ENCODE data around the gene RTL10.

The RTL10 gene, protein sequence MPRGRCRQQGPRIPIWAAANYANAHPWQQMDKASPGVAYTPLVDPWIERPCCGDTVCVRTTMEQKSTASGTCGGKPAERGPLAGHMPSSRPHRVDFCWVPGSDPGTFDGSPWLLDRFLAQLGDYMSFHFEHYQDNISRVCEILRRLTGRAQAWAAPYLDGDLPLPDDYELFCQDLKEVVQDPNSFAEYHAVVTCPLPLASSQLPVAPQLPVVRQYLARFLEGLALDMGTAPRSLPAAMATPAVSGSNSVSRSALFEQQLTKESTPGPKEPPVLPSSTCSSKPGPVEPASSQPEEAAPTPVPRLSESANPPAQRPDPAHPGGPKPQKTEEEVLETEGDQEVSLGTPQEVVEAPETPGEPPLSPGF

DNA sequence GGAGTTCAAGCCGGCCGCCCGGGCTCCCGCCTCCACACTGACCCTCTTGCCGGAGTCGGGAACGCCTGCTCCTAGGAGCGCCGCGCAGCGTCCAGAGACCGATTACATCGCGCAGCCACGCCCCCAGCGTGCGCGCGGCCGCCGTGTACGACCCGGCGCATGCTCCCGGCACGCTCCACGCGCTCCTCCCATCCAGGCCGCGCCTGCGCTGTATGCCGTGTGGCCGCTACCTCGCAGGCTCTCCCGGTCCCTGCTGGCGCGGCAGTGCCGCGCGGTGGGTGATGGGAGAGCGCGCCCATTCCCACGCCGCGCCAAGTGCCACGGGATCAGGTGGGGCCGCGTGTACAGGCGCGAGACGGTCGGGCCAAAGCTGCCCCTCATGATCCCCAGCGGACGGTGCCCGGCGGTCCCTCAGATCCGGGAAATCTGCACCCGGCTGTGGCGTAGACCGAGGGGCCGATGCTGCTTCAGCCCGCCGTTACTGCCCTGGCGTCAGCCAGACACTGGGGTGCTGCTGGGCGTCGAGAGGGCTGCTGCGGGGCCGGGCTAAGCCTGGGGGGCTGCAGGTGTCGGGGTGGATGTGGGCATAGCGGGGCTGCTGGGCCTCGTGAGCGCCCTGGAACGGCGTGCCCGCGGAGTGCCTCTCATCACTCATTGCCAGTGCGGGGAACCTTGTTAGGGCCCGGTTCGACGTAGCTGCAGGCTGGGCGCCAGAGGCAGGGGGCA is at the start of gene RTL10, which contains the start of gene GNB1L:
Gene RTL10, minus strand, starts transcription at position 97 of the 726 bp plus-strand sequence. CDS start 2,613 bp downstream, outside the sequence.
Gene GNB1L, minus strand, starts transcription at position 97 of the 726 bp plus-strand sequence. CDS start 33,519 bp downstream, outside the sequence.
- FAIRE-seq: no peak

DNA sequence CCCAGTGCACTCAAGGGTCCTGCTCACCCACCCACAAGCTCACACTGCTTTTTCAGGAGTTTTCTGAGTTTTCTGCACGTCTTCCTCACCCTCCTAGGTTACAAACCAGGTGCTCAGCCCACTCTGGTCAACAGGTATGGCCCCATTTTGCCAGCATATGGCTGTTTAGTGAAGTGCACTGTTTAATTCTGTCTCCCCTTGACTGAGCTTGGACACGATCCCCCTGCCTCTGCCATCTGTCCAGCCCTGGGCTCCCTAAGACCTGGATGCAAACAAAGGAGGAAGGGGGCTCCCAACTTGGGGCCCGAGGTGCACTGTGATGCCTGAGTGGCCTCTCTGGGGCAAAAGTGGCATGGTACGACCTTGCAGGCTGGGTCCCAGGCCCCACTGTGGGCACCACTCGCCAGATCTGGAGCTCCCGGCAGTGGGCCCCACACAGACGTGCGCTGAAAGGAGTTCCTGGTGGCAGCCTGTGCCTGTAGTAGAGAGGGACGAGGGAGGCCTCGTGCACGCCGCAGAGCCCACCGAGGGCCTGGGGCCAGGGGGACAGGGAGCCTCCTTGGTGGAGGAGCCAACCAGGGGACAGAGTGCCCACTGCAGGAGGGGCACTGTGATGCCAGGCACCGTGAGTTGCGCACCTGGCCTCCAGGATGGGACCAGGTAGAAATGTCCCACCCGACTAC is 49.6 kb upstream of the RTL10 start:
- FAIRE-seq: no peak

DNA sequence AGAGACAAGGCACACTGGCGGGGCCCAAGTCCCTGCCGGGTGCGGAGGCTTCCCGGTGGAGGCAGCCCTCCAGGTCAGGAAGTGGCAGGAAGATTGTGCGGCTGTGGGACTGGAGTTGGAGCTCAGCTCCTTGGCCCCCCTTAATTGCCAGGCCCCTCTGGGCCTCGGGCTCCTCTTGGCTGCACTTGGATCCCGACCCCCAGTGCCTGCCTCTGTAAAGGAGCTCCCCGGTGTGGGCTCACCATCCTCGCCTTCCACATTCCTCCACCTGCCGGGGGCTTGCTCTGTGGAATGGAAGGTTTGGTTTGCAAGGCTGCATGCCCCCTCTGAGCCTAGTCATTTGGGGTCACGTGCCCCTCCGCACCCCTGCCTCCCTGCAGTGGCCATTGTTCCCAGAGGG is 48.8 kb upstream of the RTL10 start:
- FAIRE-seq: no peak

DNA sequence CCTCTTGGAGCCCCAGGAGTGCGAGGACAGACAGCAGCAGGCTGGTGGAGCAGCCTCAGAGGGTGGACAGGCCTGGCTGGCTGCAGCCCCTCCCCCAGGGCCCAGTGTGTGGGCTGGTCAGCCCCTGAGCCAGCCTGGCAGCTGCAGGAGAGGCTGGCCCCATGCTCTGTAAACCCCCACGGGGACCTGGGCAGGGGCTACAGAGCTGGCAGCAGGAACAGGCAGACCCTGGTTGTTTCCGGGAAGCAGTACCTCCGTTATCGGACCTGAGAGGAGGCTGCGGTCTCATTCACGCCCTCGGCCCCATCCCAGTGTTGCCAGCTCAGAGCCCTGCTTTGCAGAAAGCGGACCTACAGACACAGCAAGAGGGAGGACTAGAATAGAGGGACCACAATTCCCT is 48.4 kb upstream of the RTL10 start:
- FAIRE-seq: no peak

DNA sequence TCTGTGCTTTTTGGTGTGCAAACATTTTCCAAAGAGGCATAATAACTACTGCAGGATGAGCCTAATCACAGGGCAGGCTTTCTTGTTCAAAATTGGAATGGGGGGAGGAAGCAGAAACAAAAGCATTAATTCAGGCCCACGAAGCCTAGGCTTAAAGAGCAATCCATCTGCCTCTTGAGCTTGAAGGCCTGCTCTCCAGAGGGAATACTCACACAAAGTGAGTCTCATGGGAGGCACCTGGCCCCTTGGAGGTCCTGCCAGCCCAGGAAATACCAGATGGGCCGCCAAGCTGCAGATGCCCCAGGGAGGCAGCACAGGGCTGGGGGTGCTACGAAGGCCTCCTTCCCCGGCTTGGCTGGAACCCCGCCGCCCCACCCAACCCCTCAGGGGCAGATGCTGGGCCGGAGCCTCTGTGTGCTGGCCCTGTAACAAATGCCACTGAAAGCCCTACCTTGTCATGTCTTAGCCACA is 47.6 kb upstream of the RTL10 start:
- FAIRE-seq: no peak

DNA sequence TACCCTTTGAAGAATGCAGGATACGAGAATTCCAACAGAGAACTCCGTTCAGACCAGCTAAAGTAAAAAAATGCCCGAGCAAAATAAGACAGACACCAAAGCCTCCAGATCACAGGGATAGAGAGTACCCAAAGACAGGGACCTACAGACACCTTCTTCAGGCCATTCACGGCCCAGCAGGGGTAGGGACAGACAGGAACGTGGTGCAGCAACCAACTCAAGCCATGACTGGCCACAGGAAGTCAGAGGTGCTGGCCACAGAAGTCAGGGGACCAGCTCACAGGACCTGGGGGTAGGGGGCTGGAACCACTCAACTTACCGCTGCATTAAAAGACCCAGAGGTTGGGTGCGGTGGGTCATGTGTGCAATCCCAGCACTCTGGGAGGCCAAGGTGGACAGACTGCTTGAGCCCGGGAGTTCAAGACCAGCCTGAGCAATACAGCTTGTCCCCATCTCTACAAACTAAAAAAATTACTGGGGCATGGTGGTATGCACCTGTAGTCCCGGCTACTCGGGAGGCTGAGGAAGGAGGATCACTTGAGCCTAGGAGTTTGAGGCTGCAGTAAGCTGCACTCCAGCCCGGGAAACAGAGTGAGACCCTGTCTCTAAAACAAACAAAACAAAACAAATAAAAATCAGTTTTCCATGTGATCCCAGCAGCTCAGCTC is 47.0 kb upstream of the RTL10 start:
- FAIRE-seq: no peak

- FAIRE-seq: no peak
Observed at GRCh38 chr22:19900707-19901436, 46.2 kb upstream of the RTL10 start.

DNA sequence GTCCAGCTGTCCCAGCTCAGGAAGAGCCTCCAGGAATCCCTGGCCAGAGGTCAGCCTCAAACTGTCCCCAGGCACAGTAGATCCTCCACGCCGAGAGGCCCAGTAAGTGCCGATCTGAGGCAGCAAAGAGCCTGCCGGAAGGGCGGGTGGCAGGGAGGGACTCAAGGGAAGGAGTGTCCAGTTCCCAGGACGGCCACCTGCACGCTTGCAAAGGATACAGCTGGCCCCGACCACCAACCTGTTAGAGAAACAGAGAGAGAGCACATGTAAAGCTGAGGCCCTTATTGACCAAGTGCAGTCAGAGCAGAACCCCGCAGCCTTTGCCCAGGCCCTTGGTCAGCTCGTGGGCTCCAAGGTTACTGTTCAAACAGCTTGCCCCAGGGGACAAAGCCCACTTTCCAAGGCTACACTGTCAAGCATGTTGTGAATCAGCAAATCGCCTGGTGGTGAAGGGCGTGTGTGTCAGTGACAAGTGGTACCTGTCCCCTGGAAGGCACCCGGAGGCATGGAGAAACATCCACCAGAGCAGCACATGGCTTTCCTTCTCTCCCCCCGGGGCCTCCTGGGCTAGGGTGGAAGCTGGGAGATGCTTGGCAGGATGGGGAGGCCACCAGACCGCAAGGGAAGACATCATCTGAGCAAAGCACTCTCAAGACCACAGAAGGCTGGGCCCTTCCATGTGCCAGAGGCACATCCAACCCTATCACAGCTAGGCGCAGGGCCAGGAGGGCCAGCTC is 44.3 kb upstream of the RTL10 start:
- FAIRE-seq: no peak

DNA sequence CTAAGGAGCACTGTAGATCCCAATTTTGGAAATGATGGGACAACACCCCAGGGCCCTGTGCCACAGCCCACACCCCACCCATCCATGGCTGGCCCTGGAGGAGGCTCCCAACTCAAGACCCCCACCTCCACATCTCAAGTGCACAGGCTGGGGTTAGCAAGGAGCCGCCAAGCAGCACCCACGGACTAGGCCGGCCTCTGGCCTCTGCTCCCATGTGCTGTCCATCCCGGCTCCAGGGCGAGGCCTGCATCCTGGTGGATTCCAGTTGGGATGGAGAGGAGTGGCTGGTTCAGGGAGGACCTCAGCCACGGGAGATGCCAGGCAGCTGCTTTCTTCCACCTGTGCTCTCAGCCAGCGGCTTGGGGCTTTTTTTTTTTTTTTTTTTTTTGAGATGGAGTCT is 43.5 kb upstream of the RTL10 start:
- no peak for FAIRE-seq

DNA sequence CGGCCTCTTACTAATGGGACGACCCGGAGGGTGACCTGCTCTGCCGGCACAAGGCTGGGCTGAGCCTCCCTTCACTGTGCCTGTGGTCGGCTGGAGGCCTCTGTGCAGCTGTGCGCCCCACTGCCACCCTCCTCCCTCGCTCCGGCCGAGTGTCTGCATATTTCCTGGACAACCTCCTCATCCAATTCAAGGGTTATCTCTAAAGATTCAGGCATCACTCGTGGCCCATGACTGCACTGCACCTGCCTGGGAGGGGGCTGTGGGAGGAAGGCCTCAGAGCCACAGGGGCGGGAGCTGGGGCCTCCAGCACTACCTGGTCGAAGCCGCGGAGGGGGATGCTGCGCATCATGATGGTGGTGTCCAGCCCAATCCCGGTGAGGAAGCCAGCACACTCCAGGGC is 43.1 kb upstream of the RTL10 start:
- FAIRE-seq: no peak

- no peak for FAIRE-seq
Observed at GRCh38 chr22:19896665-19897355, 42.1 kb upstream of the RTL10 start.

DNA sequence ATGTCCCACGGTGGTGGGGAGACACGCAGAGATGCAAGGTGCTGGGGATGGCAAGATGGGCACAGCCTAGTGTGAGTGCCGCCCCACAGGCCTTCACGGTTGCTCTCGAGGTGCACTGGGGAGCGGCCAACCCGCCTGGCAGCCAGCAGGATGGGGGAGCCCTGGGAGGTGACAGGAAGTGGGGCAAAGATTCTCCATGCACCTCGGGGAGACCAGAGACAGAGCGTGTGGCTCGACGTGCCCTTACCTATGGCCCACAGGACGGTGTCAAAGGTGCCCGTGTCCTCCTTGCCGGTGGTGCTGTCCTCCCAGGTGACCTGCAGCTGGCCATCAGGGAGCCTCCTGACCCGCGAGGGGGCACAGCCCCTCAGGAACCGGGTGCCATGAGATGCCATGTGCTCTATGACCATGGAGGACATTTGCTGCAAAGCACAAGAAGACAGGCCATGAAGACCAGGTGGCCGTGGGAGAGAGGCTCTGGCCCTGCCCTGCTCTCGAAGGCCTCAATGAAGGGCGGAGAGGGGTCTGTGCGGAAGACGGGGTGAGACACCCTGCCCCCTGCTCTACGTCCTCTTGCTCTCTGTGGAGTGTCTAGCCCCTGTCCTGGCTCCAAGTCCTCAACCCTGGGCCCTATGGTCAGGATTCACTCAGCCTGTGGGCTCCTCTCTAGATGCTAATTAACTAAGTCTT is 40.6 kb upstream of the RTL10 start:
- FAIRE-seq: no peak

- FAIRE-seq: no peak
Observed at GRCh38 chr22:19893363-19893762, 38.7 kb upstream of the RTL10 start.

DNA sequence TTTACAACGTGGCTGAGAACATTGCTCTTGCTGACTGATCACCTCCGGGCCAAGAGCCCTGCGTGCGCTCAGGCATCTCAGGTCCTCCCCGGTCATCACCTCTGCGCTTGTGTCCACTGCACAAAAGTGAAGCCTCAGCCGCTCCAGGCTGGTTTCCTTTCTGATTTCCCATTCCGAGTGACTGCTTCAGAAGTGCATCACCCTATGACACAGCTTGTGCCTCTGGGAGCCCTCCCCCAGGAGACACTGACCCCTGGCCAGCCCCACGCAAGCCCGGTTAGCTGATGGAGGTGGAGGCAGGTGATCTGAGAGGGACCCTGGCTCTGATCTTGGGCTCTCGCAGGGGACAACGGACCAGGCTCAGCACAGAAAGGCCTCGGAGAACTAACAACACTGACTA is 38.3 kb upstream of the RTL10 start:
- FAIRE-seq: no peak

- FAIRE-seq: no peak
Observed at GRCh38 chr22:19892257-19892879, 37.7 kb upstream of the RTL10 start.

- FAIRE-seq: no peak
Observed at GRCh38 chr22:19891317-19892256, 36.9 kb upstream of the RTL10 start.

DNA sequence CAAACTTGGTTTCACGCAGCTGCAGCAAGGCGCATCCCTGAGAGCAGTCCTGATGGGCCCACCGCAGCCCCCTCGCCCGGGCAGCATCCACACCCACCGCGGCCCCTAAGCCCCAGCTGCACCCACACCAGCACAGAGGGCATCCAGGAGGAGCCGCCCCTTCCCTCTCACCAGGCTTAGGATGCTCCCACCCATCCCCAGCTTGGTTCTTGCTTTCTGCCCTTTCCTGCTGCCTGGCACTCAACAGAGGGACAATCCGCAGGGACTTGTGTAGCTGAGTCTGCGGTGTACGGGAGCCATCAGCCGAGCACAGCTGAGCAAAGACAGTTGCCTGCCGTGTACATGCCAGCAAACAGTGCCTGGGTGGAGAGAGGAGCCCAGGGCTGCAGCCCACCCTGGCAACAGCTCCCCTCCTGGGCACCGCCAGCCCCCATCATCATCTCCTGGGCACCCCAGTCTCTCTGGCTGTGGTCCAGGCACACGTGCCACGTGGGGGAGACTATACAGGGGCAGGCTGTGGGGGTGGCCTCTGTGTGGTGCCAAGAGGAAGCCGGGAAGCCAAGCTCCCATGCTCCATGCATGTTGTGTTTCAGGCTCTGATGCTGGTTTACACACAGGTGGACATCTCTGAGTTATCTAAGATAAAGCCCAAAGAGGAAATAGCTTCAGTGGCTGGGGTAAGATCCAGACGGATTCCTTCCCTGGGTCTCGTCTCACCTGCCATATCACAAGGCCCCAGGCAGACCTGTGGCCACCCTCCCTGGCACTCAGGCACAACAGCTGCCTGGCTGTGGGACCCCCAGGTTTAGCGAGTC is 36.0 kb upstream of the RTL10 start:
- no peak for FAIRE-seq

DNA sequence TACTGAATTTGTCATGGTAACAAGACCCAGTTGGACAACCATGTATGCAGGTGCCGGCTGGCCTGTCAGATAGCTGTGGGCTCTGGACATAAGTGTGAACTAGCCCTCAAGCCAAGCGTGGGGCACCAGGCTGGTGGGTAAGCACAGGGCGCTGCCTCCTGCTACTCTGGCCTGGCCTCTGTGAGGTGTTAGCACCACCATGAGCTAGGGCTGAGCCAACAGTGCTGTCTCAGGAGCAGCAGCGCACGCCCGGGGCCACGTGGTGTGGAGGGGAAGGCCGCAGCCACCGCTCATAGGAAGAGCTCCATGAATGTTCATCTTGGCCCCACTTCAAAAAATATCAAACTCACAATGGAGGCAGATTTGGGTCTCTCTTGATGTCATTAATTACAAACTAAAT is 35.3 kb upstream of the RTL10 start:
- no peak for FAIRE-seq

All from G401.6 (cell line).